H9 (cell line): ENCODE measurements around the gene CCDC198. TPM values are rescaled to one million over a fixed set of nuclear protein-coding genes. Genes with fewer than 3 reads are reported as not detected.

Source experiments
- DNase-seq: peaks from one replicate; pipeline ENCODE4 v3.0.0-alpha.2; 2017
- H2AFZ ChIP-seq: one replicate; pipeline ENCODE4 v1.6.1; 2013; ENCODE audit warnings: mild to moderate bottlenecking, low read length, control low read depth, moderate library complexity
- H2AK5ac ChIP-seq: 2 replicates; pipeline ENCODE4 v1.6.1; 2013; ENCODE audit warnings: low read length, control low read depth, mixed read lengths; ENCODE audit not compliant: insufficient read length
- H2BK120ac ChIP-seq: one replicate; pipeline ENCODE4 v1.6.1; 2013; ENCODE audit warnings: low read depth, mild to moderate bottlenecking, low read length, control low read depth, inconsistent platforms; ENCODE audit not compliant: poor library complexity, severe bottlenecking
- H2BK12ac ChIP-seq: 2 replicates; pipeline ENCODE4 v1.6.1; 2013; ENCODE audit warnings: low read length, control low read depth, mixed read lengths, low read depth; ENCODE audit not compliant: insufficient read length
- H2BK15ac ChIP-seq: 2 replicates; pipeline ENCODE4 v1.6.1; 2013; ENCODE audit warnings: low read depth, low read length, control low read depth
- H2BK20ac ChIP-seq: one replicate; pipeline ENCODE4 v1.6.1; 2013; ENCODE audit warnings: low read depth, mild to moderate bottlenecking, low read length, control low read depth, inconsistent platforms; ENCODE audit not compliant: poor library complexity, severe bottlenecking
- H2BK5ac ChIP-seq: 2 replicates; pipeline ENCODE4 v1.6.1; 2013; ENCODE audit warnings: low read length, control low read depth, mixed read lengths; ENCODE audit not compliant: insufficient read length
- H3K14ac ChIP-seq: 2 replicates; pipeline ENCODE4 v1.6.1; 2013; ENCODE audit warnings: low read length, control low read depth; ENCODE audit not compliant: insufficient read depth
- H3K18ac ChIP-seq: 2 replicates; pipeline ENCODE4 v1.6.1; 2013; ENCODE audit warnings: low read depth, mild to moderate bottlenecking, mixed read lengths, low read length, control low read depth; ENCODE audit not compliant: insufficient read length
- H3K23ac ChIP-seq: 2 replicates; pipeline ENCODE4 v1.6.1; 2013; ENCODE audit warnings: low read length, control low read depth, mixed read lengths, low read depth; ENCODE audit not compliant: insufficient read length
- H3K23me2 ChIP-seq: 2 replicates; pipeline ENCODE4 v1.6.1; 2013; ENCODE audit warnings: low read depth, mild to moderate bottlenecking, mixed read lengths, low read length, control low read depth; ENCODE audit not compliant: insufficient read length, poor library complexity, severe bottlenecking
- H3K27ac ChIP-seq: 2 replicates; pipeline ENCODE4 v1.5.1; 2013; ENCODE audit warnings: low read length, control low read depth, mixed read lengths, low read depth; ENCODE audit not compliant: insufficient read length
- H3K27me3 ChIP-seq: 2 replicates; pipeline ENCODE4 v1.6.1; 2013; ENCODE audit warnings: low read length, control low read depth, inconsistent platforms; ENCODE audit not compliant: insufficient read depth
- H3K4ac ChIP-seq: 2 replicates; pipeline ENCODE4 v1.6.1; 2013; ENCODE audit warnings: low read depth, mild to moderate bottlenecking, control low read depth, inconsistent platforms, low read length, moderate library complexity
- H3K4me1 ChIP-seq: 2 replicates; pipeline ENCODE4 v1.6.1; 2013; ENCODE audit warnings: low read length, control low read depth, inconsistent platforms; ENCODE audit not compliant: insufficient read depth
- H3K4me2 ChIP-seq: 2 replicates; pipeline ENCODE4 v1.6.1; 2013; ENCODE audit warnings: low read length, control low read depth, mixed read lengths; ENCODE audit not compliant: insufficient read length, insufficient read depth
- H3K56ac ChIP-seq: 2 replicates; pipeline ENCODE4 v1.6.1; 2013; ENCODE audit warnings: low read depth, mild to moderate bottlenecking, mixed read lengths, low read length, control low read depth; ENCODE audit not compliant: insufficient read length
- H3K79me1 ChIP-seq: 2 replicates; pipeline ENCODE4 v1.6.1; 2013; ENCODE audit warnings: low read depth, mild to moderate bottlenecking, moderate library complexity, low read length, control low read depth, inconsistent platforms; ENCODE audit not compliant: insufficient read depth, poor library complexity, severe bottlenecking
- H3K79me2 ChIP-seq: 2 replicates; pipeline ENCODE4 v1.6.1; 2013; ENCODE audit warnings: low read length, control low read depth, inconsistent platforms; ENCODE audit not compliant: insufficient read depth
- H3K9ac ChIP-seq: 2 replicates; pipeline ENCODE4 v1.6.1; 2013; ENCODE audit warnings: low read length, control low read depth, mixed read lengths; ENCODE audit not compliant: insufficient read length; ENCODE audit errors: extremely low read depth
- H3K9me3 ChIP-seq: one replicate; pipeline ENCODE4 v1.6.1; 2013; ENCODE audit warnings: low read depth, low read length, inconsistent platforms; ENCODE audit not compliant: control insufficient read depth
- H3T11ph ChIP-seq: one replicate; pipeline ENCODE4 v1.6.1; 2013; ENCODE audit warnings: mild to moderate bottlenecking, low read length, control low read depth, inconsistent platforms
- H4K20me1 ChIP-seq: one replicate; pipeline ENCODE4 v1.6.1; 2013; ENCODE audit not compliant: control insufficient read depth, insufficient read length, insufficient read depth
- H4K5ac ChIP-seq: 2 replicates; pipeline ENCODE4 v1.6.1; 2013; ENCODE audit warnings: low read depth, mild to moderate bottlenecking, mixed read lengths, low read length, control low read depth; ENCODE audit not compliant: insufficient read length
- H4K8ac ChIP-seq: replicated peaks from 2 replicates; pipeline ENCODE4 v1.6.1; 2013; ENCODE audit warnings: low read length, control low read depth, mixed read lengths, low read depth; ENCODE audit not compliant: insufficient read length
- H4K91ac ChIP-seq: 2 replicates; pipeline ENCODE4 v1.6.1; 2013; ENCODE audit warnings: low read depth, mild to moderate bottlenecking, moderate library complexity, mixed read lengths, low read length, control low read depth; ENCODE audit not compliant: insufficient read length
- H3K27ac Mint-ChIP-seq, 3 experiments: 2 replicates in 2 of 3; 3 replicates in 1 of 3; pipeline ENCODE4 v1.8.0; 2020 to 2021; ENCODE audit warnings: mixed read lengths in 3 of 3, mild to moderate bottlenecking in 1 of 3, moderate library complexity in 1 of 3
- H3K27me3 Mint-ChIP-seq: 2 replicates; pipeline ENCODE4 v1.8.0; 2021; ENCODE audit warnings: low read depth, mild to moderate bottlenecking, moderate library complexity, mixed read lengths
- H3K36me3 Mint-ChIP-seq, 3 experiments: 2 replicates in 2 of 3; 3 replicates in 1 of 3; pipeline ENCODE4 v1.8.0; 2020 to 2021; ENCODE audit warnings: low read depth in 3 of 3, mixed read lengths in 3 of 3; ENCODE audit not compliant: insufficient read depth in 1 of 3
- H3K4me1 Mint-ChIP-seq, 2 experiments: 2 replicates each; pipeline ENCODE4 v1.8.0; 2020; ENCODE audit warnings: mixed read lengths in 2 of 2
- H3K4me3 Mint-ChIP-seq, 2 experiments: 2 replicates in 1 of 2; 3 replicates in 1 of 2; pipeline ENCODE4 v1.8.0; 2020 to 2021; ENCODE audit warnings: mild to moderate bottlenecking in 2 of 2, mixed read lengths in 2 of 2, moderate library complexity in 1 of 2
- H3K9me3 Mint-ChIP-seq, 2 experiments: 2 replicates in 1 of 2; 3 replicates in 1 of 2; pipeline ENCODE4 v1.8.0; 2020; ENCODE audit warnings: mild to moderate bottlenecking in 2 of 2, mixed read lengths in 2 of 2, moderate library complexity in 1 of 2
- total RNA-seq: library from RNA; stranded (reverse); gene quantifications from 2 replicates; pipeline ENCODE4 v1.2.1, GENCODE V29; 2021
- TF ChIP-seq, protein P1 (sequence below): fragments of 200-600 bp; sonication (generic); conservative IDR thresholded peaks from 3 replicates; pipeline ENCODE4 v1.8.0; 2021; ENCODE audit warnings: antibody characterized with exemption, mild to moderate bottlenecking

CCDC198 gene
- total RNA-seq, 1 experiment from 2014 or later = not detected

DNA sequence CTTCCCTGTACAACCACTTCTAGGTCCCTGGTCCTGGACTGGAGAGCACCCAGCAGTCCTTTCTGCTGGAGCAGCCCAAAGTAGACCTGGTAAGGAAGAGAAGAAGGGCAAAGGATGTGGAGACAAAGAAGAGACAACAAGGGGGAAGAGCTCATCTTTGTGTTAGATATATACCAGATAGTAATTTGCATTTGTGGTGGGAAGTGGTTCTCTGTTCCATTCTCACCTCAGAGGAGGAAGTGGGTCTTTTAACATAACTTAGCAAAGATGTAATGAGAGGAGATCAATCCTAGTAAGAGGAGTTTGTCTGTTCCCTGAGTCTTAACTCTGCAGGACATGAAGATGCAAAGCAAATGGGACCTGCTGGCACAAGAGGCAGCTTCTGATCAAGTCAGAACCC lies 8.0 kb downstream of the CCDC198 start:
- H3K27me3 ChIP-seq = no peaks in the 10 kb centered on the region
- no peaks in the 10 kb centered on the region for H3K79me2 ChIP-seq
- no peaks in the 10 kb centered on the region for H3K27me3 Mint-ChIP-seq
- no peak overlapping the region for H4K5ac ChIP-seq
- H3K27ac Mint-ChIP-seq = no peak overlapping the region
- H2BK12ac ChIP-seq = no peak overlapping the region
- no peak overlapping the region for H3K23ac ChIP-seq
- no peak overlapping the region for H3K18ac ChIP-seq
- H2BK120ac ChIP-seq = no peak overlapping the region
- H3K56ac ChIP-seq = no peak overlapping the region
- no peak overlapping the region for H3K4me3 Mint-ChIP-seq
- H2BK5ac ChIP-seq = no peak overlapping the region
- no peak overlapping the region for H3K4me2 ChIP-seq
- H3K9ac ChIP-seq = no peak overlapping the region
- H3K9me3 Mint-ChIP-seq = no peaks in the 10 kb centered on the region
- H3K14ac ChIP-seq = no peak overlapping the region
- H3K23me2 ChIP-seq = no peaks in the 10 kb centered on the region
- no peak for DNase-seq
- H3K79me1 ChIP-seq = no peaks in the 10 kb centered on the region
- H3T11ph ChIP-seq = no peak overlapping the region
- no peaks in the 10 kb centered on the region for H3K9me3 ChIP-seq
- H3K4me1 Mint-ChIP-seq = peaks cover 0 to 3% of the 10 kb centered on the region in 2 experiments; a peak in 1 of 4 replicates
- H3K36me3 Mint-ChIP-seq = no peaks in the 10 kb centered on the region
- no peak overlapping the region for H3K27ac ChIP-seq
- H3K4me1 ChIP-seq = no peaks in the 10 kb centered on the region
- H2BK15ac ChIP-seq = no peak overlapping the region
- H4K20me1 ChIP-seq = no peaks in the 10 kb centered on the region
- no peak overlapping the region for H2AK5ac ChIP-seq
- TF ChIP-seq, protein P1, sequence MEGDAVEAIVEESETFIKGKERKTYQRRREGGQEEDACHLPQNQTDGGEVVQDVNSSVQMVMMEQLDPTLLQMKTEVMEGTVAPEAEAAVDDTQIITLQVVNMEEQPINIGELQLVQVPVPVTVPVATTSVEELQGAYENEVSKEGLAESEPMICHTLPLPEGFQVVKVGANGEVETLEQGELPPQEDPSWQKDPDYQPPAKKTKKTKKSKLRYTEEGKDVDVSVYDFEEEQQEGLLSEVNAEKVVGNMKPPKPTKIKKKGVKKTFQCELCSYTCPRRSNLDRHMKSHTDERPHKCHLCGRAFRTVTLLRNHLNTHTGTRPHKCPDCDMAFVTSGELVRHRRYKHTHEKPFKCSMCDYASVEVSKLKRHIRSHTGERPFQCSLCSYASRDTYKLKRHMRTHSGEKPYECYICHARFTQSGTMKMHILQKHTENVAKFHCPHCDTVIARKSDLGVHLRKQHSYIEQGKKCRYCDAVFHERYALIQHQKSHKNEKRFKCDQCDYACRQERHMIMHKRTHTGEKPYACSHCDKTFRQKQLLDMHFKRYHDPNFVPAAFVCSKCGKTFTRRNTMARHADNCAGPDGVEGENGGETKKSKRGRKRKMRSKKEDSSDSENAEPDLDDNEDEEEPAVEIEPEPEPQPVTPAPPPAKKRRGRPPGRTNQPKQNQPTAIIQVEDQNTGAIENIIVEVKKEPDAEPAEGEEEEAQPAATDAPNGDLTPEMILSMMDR = no peak
- no peak overlapping the region for H3K4ac ChIP-seq
- H4K8ac ChIP-seq = no peak overlapping the region
- H2BK20ac ChIP-seq = no peak overlapping the region
- H2AFZ ChIP-seq = no peak overlapping the region
- no peak overlapping the region for H4K91ac ChIP-seq
